SK-N-SH (cell line): ENCODE measurements around the gene MAST4. TPM values are rescaled to one million over a fixed set of nuclear protein-coding genes. Genes with fewer than 3 reads are reported as not detected.

ENCODE experiments used
- CTCF ChIA-PET: fragments of 300-600, 350-600 bp; formaldehyde crosslinking; extraction: SDS; loops from one replicate; lab custom pipeline; 2021; lab: Yijun Ruan, JAX
- POLR2A ChIA-PET: fragments of 350-600 bp; sonication (Branson Sonifier 250); formaldehyde crosslinking; extraction: SDS; loops from one replicate; lab custom pipeline; 2020; ENCODE audit warnings: antibody characterized with exemption, inconsistent platforms; lab: Yijun Ruan, JAX
- DNase-seq: peaks from one replicate; pipeline ENCODE4 v3.0.0; 2012
- H2AFZ ChIP-seq: fragments of 200-600 bp; sonication (generic); 2 replicates; pipeline ENCODE4 v1.8.1; 2016; ENCODE audit warnings: antibody characterized with exemption, mild to moderate bottlenecking, low read depth
- H3F3A ChIP-seq: fragments of 200-600 bp; sonication (generic); replicated peaks from 2 replicates; pipeline ENCODE3; 2016; ENCODE audit warnings: antibody characterized with exemption, mild to moderate bottlenecking; ENCODE audit not compliant: insufficient read depth
- H3K27ac ChIP-seq, 2 experiments: fragments of 200-500 bp in 1 of 2; fragments of 200-600 bp in 1 of 2; sonication (Bioruptor generic) in 1 of 2; sonication (generic), shearing (Covaris generic) in 1 of 2; 2 replicates each; pipeline versions ENCODE4 v1.5.1 to v1.6.1; 2014 to 2016; ENCODE audit warnings: low read depth in 2 of 2, inconsistent platforms in 1 of 2, low read length in 1 of 2, mild to moderate bottlenecking in 1 of 2, mixed read lengths in 1 of 2
- H3K27me3 ChIP-seq: fragments of 200-600 bp; sonication (generic), shearing (Covaris generic); 2 replicates; pipeline ENCODE4 v1.6.1; 2016; ENCODE audit warnings: mixed run types; ENCODE audit not compliant: insufficient read depth
- H3K36me3 ChIP-seq, 2 experiments: fragments of 200-500 bp in 1 of 2; fragments of 200-600 bp in 1 of 2; sonication (Bioruptor generic) in 1 of 2; sonication (generic) in 1 of 2; replicated peaks in 1 of 2; 2 replicates each; pipeline versions ENCODE3 to v1.5.1; 2014 to 2016; ENCODE audit warnings: low read length in 1 of 2, mild to moderate bottlenecking in 1 of 2; ENCODE audit not compliant: insufficient read depth in 2 of 2, control insufficient read depth in 1 of 2
- H3K4me1 ChIP-seq, 2 experiments: fragments of 200-500 bp in 1 of 2; fragments of 200-600 bp in 1 of 2; sonication (Bioruptor generic) in 1 of 2; sonication (generic), shearing (Covaris generic) in 1 of 2; 2 replicates each; pipeline versions ENCODE4 v1.5.1 to v1.6.1; 2014 to 2016; ENCODE audit warnings: low read depth in 1 of 2, low read length in 1 of 2, mixed run types in 1 of 2; ENCODE audit not compliant: insufficient read depth in 2 of 2, control insufficient read depth in 1 of 2
- H3K4me2 ChIP-seq: fragments of 200-600 bp; sonication (generic), shearing (Covaris generic); 2 replicates; pipeline ENCODE4 v1.6.1; 2017; ENCODE audit warnings: mixed run types
- H3K4me3 ChIP-seq, 2 experiments: fragments of 200-500 bp in 1 of 2; fragments of 200-600 bp in 1 of 2; sonication (Bioruptor generic) in 1 of 2; sonication (generic), shearing (Covaris generic) in 1 of 2; 2 replicates each; pipeline versions ENCODE4 v1.5.1 to v1.8.1; 2014 to 2016; ENCODE audit warnings: low read depth in 2 of 2, inconsistent platforms in 1 of 2, low read length in 1 of 2, mild to moderate bottlenecking in 1 of 2, mixed read lengths in 1 of 2, moderate library complexity in 1 of 2
- H3K79me2 ChIP-seq: fragments of 200-600 bp; sonication (generic); 2 replicates; pipeline ENCODE4 v1.8.1; 2017; ENCODE audit warnings: mild to moderate bottlenecking; ENCODE audit not compliant: insufficient read depth
- H3K9ac ChIP-seq: fragments of 200-600 bp; sonication (generic); 2 replicates; pipeline ENCODE4 v1.6.1; 2017; ENCODE audit warnings: mixed run types
- H3K9me2 ChIP-seq: fragments of 200-600 bp; sonication (generic); 2 replicates; pipeline ENCODE4 v1.6.1; 2017; ENCODE audit warnings: mixed run types
- H3K9me3 ChIP-seq: fragments of 200-600 bp; sonication (generic); 2 replicates; pipeline ENCODE4 v1.6.1; 2017; ENCODE audit warnings: mixed run types, mild to moderate bottlenecking, moderate library complexity
- H4K20me1 ChIP-seq: fragments of 200-600 bp; sonication (generic); 2 replicates; pipeline ENCODE4 v1.6.1; 2017; ENCODE audit warnings: mild to moderate bottlenecking, mixed run types; ENCODE audit not compliant: insufficient read depth
- ELF1 ChIP-seq: IDR thresholded peaks from 2 replicates; pipeline ENCODE4 v1.4.0; 2012
- EZH2phosphoT487 ChIP-seq: fragments of 200-600 bp; sonication (generic); IDR thresholded peaks from 2 replicates; pipeline ENCODE4 v1.6.1; 2017; ENCODE audit warnings: low read depth, mixed run types, mild to moderate bottlenecking, antibody characterized with exemption, moderate library complexity, borderline replicate concordance
- FOXJ3 ChIP-seq: sonication (generic); formaldehyde crosslinking; IDR thresholded peaks from 2 replicates; pipeline ENCODE4 v1.5.1; 2020; ENCODE audit warnings: mild to moderate bottlenecking, missing genetic modification reagents
- FOXM1 ChIP-seq: IDR thresholded peaks from 2 replicates; pipeline ENCODE4 v1.4.0; 2012; ENCODE audit warnings: low read depth, mild to moderate bottlenecking
- GATA2 ChIP-seq: sonication (generic); formaldehyde crosslinking; IDR thresholded peaks from 2 replicates; pipeline ENCODE4 v1.5.0; 2020; ENCODE audit warnings: mild to moderate bottlenecking, missing genetic modification reagents
- JUND ChIP-seq: IDR thresholded peaks from 2 replicates; pipeline ENCODE4 v1.4.0; 2012
- MEF2A ChIP-seq: IDR thresholded peaks from 2 replicates; pipeline ENCODE4 v1.4.0; 2012; ENCODE audit warnings: low read depth, borderline replicate concordance
- NFIC ChIP-seq: IDR thresholded peaks from 2 replicates; pipeline ENCODE4 v1.4.0; 2012; ENCODE audit warnings: borderline replicate concordance
- POLR2AphosphoS5 ChIP-seq: IDR thresholded peaks from 2 replicates; pipeline ENCODE4 v1.6.1; 2012; ENCODE audit warnings: low read depth, low read length
- RAD21 ChIP-seq: IDR thresholded peaks from 2 replicates; pipeline ENCODE4 v1.6.1; 2012; ENCODE audit warnings: mild to moderate bottlenecking, low read length
- RCOR1 ChIP-seq: fragments of 150-350 bp; IDR thresholded peaks from 2 replicates; pipeline ENCODE4 v1.6.1; 2017; ENCODE audit warnings: antibody characterized with exemption, low read length
- RFX5 ChIP-seq: IDR thresholded peaks from 2 replicates; pipeline ENCODE4 v1.6.1; 2012; ENCODE audit warnings: mild to moderate bottlenecking, improper control_type of control experiment, low read length
- SIN3A ChIP-seq: IDR thresholded peaks from 2 replicates; pipeline ENCODE4 v1.6.1; 2012; ENCODE audit warnings: low read depth, mild to moderate bottlenecking, low read length, moderate library complexity, borderline replicate concordance
- TCF12 ChIP-seq: IDR thresholded peaks from 2 replicates; pipeline ENCODE4 v1.4.0; 2012
- YY1 ChIP-seq: IDR thresholded peaks from 2 replicates; pipeline ENCODE4 v1.4.0; 2012; ENCODE audit warnings: low read depth, mild to moderate bottlenecking
- WGBS: methylation state at CpG from one replicate; pipeline ENCODE4 v1.1.6; 2017; ENCODE audit warnings: low lambda C conversion rate; 5-methylcytosine and 5-hydroxymethylcytosine counted together
- polyA plus RNA-seq, 3 experiments: library from polyadenylated mRNA; depleted of rRNA; stranded (reverse); fragments of >200 nt; gene quantifications; 2 replicates each; pipeline ENCODE4 v1.2.3, GENCODE V29; 2012
- TF ChIP-seq, protein P1 (sequence below): fragments of 150-350 bp; IDR thresholded peaks from 2 replicates; pipeline ENCODE4 v1.6.1; 2016; ENCODE audit warnings: mild to moderate bottlenecking, low read depth, low read length
- TF ChIP-seq, protein P2 (sequence below): IDR thresholded peaks from 2 replicates; pipeline ENCODE4; 2012
- TF ChIP-seq, protein P3 (sequence below): fragments of 200-600 bp; sonication (generic); IDR thresholded peaks from 2 replicates; pipeline ENCODE4 v1.6.1; 2017; ENCODE audit warnings: antibody characterized with exemption, mild to moderate bottlenecking, moderate library complexity
- TF ChIP-seq, protein P4 (sequence below): IDR thresholded peaks from 2 replicates; pipeline ENCODE4 v1.4.0; 2012; ENCODE audit warnings: low read depth

Gene MAST4
- polyA plus RNA-seq, 1 of the 3 experiments (the other 2 are of a cell fraction) = 2.2 TPM

DNA sequence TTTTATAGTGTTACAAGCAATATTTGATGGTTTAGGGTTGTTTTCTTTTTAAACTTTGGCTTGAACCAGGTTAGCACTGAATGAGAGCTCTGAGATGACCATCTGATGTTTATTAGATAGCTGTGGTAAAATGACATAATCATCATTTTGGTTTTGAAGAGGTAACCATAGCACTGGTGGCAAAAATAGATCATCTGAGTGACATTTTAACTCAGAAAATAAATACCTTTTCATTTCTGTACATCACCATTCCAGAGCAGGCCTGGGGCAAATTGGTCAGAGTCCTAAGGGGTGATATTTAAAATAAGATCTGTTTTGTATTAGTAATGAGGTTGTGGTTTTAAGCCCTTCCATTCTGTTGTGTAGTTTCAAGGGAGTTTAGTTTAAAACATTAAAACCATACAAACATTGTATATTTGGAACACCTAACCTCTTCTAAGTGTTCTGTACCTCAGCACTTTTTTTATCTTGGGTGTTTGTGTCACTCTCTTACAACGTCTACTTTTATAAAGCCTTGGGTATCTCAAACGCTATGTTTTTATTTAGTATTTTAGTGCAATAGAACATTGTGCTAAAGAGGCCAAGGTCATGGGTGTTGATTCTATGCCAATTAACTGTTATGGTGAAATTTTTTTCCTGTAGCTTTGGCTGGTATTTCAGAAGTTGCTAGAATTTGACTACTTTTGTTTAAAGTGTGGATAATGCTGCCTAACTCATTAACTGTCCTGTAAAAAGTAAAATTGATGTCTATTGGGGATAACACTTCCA is 434.3 kb downstream of the MAST4 start:
- Histone ChIP-seq H3F3A (peaks cover 4% of the 10 kb centered on the region), H4K20me1 (no peaks in the 10 kb centered on the region), H2AFZ (no peak overlapping the region), H3K4me2 (no peak overlapping the region), H3K9me3 (no peaks in the 10 kb centered on the region), H3K4me3 (no peak overlapping the region), H3K9me2 (no peaks in the 10 kb centered on the region), H3K27ac (peak overlapping the region; percentile 43 to 45; a peak in 3 of 4 replicates), H3K36me3 (no peaks in the 10 kb centered on the region), H3K79me2 (no peaks in the 10 kb centered on the region), H3K4me1 (peaks cover 12 to 20% of the 10 kb centered on the region in 2 experiments), H3K27me3 (no peaks in the 10 kb centered on the region), H3K9ac (no peak overlapping the region)
- ChIA-PET POLR2A (no interaction called here), CTCF (interaction anchor here (0.9 to 1.0 kb wide), 2 partner anchors 10 to 184 kb away, joined by 3 read pairs; no protein-coding TSS in a partner anchor)
- no peak for DNase-seq
- WGBS = 81% methylated on average over 2 of the region's 2 CpGs
- TF ChIP-seq NFIC (no peak), EZH2phosphoT487 (no peak), TCF12 (peak; percentile 58), SIN3A (no peak), MEF2A (no peak), RCOR1 (no peak), JUND (peak; percentile 8; the same call in 1 of the 2 replicates), YY1 (no peak), FOXJ3 (CRISPR knock-in tag) (no peak), POLR2AphosphoS5 (no peak), FOXM1 (no peak), RAD21 (no peak), GATA2 (CRISPR knock-in tag) (no peak), RFX5 (no peak), ELF1 (no peak)
- TF ChIP-seq, protein P1, sequence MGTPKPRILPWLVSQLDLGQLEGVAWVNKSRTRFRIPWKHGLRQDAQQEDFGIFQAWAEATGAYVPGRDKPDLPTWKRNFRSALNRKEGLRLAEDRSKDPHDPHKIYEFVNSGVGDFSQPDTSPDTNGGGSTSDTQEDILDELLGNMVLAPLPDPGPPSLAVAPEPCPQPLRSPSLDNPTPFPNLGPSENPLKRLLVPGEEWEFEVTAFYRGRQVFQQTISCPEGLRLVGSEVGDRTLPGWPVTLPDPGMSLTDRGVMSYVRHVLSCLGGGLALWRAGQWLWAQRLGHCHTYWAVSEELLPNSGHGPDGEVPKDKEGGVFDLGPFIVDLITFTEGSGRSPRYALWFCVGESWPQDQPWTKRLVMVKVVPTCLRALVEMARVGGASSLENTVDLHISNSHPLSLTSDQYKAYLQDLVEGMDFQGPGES = no peak
- TF ChIP-seq, protein P2, sequence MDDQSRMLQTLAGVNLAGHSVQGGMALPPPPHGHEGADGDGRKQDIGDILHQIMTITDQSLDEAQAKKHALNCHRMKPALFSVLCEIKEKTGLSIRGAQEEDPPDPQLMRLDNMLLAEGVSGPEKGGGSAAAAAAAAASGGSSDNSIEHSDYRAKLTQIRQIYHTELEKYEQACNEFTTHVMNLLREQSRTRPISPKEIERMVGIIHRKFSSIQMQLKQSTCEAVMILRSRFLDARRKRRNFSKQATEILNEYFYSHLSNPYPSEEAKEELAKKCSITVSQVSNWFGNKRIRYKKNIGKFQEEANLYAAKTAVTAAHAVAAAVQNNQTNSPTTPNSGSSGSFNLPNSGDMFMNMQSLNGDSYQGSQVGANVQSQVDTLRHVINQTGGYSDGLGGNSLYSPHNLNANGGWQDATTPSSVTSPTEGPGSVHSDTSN = peak; percentile 53
- TF ChIP-seq, protein P3, sequence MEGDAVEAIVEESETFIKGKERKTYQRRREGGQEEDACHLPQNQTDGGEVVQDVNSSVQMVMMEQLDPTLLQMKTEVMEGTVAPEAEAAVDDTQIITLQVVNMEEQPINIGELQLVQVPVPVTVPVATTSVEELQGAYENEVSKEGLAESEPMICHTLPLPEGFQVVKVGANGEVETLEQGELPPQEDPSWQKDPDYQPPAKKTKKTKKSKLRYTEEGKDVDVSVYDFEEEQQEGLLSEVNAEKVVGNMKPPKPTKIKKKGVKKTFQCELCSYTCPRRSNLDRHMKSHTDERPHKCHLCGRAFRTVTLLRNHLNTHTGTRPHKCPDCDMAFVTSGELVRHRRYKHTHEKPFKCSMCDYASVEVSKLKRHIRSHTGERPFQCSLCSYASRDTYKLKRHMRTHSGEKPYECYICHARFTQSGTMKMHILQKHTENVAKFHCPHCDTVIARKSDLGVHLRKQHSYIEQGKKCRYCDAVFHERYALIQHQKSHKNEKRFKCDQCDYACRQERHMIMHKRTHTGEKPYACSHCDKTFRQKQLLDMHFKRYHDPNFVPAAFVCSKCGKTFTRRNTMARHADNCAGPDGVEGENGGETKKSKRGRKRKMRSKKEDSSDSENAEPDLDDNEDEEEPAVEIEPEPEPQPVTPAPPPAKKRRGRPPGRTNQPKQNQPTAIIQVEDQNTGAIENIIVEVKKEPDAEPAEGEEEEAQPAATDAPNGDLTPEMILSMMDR = no peak
- TF ChIP-seq, protein P4, sequence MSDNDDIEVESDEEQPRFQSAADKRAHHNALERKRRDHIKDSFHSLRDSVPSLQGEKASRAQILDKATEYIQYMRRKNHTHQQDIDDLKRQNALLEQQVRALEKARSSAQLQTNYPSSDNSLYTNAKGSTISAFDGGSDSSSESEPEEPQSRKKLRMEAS = no peak
